Posterior cingulate gyrus (tissue), 11 donors: ENCODE data around the gene IGLL5.
"Not testable (repeated sequence)": the region's sequence is repeated elsewhere in the genome, so short reads cannot be mapped to it uniquely, and the experiment has no call there.

Source experiments
- DNase-seq, 10 donors: peaks; one replicate each; pipeline versions ENCODE4 v3.0.0 to v3.0.0-alpha.2; 2020 to 2021; ENCODE audit warnings: mixed read lengths in 3 of 10
- intact Hi-C: fragments of 100-400 bp; cut with DNase I; formaldehyde crosslinking; loops from one replicate; pipeline ENCODE4 v1.15.1; 2023

IGLL5 gene

GRCh38 chr22:22910272-22911240, 22.9 kb downstream of the IGLL5 start:
- intact Hi-C loops = no loop called here

GRCh38 chr22:22911327-22912134, 23.9 kb downstream of the IGLL5 start:
- peak in 2 of 10 donors; percentile 30 to 50 for DNase-seq
- intact Hi-C loops = no loop called here

More at GRCh38 chr22:22910272-22911240, 22.9 kb downstream of the IGLL5 start:
- DNase-seq = peak in 2 of 10 donors; percentile 49 to 62

GRCh38 chr22:22912135-22912987, 24.7 kb downstream of the IGLL5 start:
- DNase-seq = peak in 2 of 10 donors; percentile 27 to 59
- intact Hi-C loops = no loop called here

- intact Hi-C loops = no loop called here
- no peak for DNase-seq
These were observed 25.3 kb downstream of the IGLL5 start for GRCh38 chr22:22912988-22913253.

DNA sequence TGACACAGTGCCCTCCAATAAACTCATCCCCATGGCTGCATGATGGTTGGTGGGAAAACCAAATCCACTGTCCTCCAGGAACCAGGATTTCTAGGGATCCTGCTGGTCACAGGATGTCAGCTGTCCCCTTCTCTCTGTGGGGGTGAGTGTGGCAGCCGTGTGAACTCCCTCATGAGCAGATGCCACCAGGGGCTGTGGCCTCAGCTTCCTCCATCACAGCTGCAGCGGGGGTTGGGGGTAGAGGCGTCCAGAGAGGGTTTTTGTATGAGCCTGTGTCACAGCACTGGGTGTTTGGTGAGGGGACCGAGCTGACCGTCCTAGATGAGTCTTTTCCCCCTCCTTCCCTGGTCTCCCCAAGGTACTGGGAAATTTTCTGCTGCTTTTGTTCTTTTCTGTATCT, 26.4 kb downstream of the IGLL5 start:
- intact Hi-C loops = no loop called here
- peak in 2 of 10 donors; percentile 42 to 67 for DNase-seq

- intact Hi-C loops = no loop called here
- DNase-seq = peak in 2 of 10 donors; percentile 38 to 53
These were observed 27.4 kb downstream of the IGLL5 start for GRCh38 chr22:22914726-22915669.

DNA sequence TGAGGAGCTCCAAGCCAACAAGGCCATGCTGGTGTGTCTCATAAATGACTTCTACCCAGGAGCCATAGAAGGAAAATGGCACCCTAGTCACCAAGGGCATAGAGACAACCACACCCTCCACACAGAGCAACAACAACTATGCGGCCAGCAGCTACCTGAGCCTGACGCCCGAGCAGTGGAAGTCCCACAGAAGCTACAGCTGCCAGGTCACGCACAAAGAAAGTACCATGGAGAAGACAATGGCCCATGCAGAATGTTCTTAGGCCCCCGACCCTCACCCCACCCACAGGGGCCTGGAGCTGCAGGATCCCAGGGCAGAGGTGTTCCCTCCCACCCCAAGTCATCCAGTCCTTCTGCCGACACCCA, 28.0 kb downstream of the IGLL5 start:
- peak in 2 of 10 donors; percentile 12 to 16 for DNase-seq
- intact Hi-C loops = no loop called here

DNA sequence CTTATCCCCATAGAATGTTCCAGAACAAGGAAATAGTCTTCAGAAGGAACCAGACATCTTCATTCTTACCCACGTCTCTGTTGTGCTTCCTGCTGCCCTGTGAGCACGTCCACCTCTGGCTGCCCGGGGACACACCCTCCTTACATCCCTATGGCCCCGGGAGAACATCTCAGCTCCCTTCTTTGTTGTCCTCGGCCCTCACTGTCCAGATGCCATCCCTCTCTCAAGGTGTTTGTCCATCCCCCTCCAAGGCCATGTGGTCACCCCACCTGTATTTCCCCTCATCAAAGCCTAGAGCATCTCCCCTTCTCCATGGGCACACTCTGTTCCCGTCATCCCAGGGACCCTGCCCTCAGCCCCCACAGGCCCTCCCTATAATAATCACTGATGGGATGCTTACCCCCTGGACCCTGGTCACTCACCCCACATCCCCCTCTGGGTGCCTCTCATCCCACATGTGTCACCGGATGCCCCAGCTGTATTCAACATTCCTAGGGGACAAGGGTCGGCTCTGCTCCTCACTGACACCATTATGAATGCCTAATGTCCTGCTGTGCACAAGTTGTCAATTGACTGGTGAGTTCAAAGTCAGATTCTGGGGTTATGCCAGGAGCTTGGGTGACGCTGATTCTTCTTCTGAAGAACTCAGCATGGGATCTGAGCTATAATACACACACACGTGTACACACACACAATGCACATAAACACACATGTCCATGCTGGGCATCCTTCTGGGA, 28.8 kb downstream of the IGLL5 start:
- intact Hi-C loops = no loop called here
- peak in 2 of 10 donors; percentile 29 to 36 for DNase-seq

DNA sequence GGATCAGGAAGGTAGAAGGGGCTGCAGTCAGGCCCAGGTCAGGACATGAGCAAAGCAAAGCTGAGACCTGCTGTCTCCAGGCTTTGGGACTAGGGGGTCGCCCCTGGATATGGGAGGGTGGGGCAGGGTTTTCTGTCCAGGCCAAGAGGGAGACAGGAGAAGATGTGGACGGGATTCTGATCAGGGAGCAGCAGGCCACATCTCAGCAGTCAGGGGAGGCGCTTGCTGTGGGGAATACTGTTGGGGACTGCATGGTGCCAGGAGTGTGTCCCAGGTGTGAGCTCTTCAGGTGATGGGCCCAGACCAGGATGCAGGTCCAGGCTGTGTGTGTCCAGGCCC, 29.3 kb downstream of the IGLL5 start:
- intact Hi-C loops = no loop called here
- no peak for DNase-seq

- intact Hi-C loops = no loop called here
- DNase-seq = no peak
These were observed 29.8 kb downstream of the IGLL5 start for GRCh38 chr22:22917377-22917776.

- intact Hi-C loops = no loop called here
- no peak for DNase-seq
These were observed 30.8 kb downstream of the IGLL5 start for GRCh38 chr22:22918297-22918965.

GRCh38 chr22:22919041-22919440, 31.4 kb downstream of the IGLL5 start:
- intact Hi-C loops = no loop called here
- no peak for DNase-seq

- intact Hi-C loops = no loop called here
- no peak for DNase-seq
These were observed 32.6 kb downstream of the IGLL5 start for GRCh38 chr22:22920104-22920654.

GRCh38 chr22:22920910-22921550, 33.4 kb downstream of the IGLL5 start:
- DNase-seq = peak in 1 of 10 donors; percentile 59
- intact Hi-C loops = no loop called here

DNA sequence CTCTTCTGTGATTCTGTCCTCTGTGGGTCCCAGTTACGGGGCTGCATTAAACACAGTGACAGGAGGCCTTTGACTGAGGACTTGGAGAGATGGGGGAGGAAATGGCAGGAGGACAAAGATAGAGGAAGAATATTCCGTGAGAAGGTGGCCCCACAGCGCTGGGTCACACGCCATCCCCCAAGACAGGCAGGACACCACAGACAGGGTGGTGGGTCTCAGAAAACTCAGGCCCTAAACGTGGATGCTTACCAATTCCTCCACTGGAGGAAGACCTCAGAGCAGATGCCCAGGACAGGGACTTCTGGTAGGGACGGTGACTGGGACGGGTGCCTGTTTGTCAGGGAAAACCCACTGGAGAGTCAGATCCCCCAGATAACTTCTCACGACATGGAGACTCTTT, 34.0 kb downstream of the IGLL5 start:
- DNase-seq = no peak
- intact Hi-C loops = no loop called here

DNA sequence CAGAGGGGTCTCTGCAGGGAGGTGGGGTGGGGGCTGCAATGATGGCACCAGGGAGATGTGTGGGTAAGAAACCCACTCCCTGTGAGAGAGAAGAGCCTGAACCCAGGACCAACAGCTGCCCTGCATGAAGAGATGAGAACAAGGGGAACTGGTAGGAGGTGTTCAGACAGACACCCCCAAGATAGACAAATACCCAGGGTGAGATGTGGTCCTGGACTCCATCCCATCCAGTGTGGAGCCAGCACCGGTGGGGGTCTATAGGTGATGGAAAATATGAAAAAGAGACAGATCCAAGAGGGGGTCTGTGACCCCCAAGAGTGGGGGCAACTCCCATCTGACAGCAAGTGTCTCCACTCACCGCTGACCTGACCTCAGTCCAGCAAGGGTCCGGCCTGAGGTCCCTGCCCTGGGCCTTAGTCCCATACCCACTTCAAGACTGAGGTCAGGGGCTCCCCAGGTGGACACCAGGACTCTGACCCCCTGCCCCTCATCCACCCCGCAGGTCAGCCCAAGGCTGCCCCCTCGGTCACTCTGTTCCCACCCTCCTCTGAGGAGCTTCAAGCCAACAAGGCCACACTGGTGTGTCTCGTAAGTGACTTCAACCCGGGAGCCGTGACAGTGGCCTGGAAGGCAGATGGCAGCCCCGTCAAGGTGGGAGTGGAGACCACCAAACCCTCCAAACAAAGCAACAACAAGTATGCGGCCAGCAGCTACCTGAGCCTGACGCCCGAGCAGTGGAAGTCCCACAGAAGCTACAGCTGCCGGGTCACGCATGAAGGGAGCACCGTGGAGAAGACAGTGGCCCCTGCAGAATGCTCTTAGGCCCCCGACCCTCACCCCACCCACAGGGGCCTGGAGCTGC, 34.7 kb downstream of the IGLL5 start:
- DNase-seq = peak in 2 of 10 donors; percentile 14 to 67
- intact Hi-C loops = not testable (repeated sequence)

DNA sequence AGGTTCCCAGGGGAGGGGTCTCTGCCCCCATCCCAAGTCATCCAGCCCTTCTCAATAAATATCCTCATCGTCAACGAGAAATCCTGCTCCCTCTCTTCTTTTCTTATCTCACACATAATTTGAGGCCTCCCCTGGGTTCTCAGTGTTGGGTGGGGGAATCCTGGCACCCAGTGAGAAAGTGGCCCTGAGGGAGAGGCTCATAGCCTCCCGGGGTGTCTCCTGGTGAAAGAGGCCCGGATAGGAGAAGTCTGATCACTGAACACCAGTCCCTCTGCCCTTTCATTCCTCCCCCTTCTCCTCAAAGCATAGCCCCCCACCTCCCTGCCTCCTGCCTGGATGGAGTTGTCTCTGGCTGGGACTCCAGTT, 35.3 kb downstream of the IGLL5 start:
- intact Hi-C loops = no loop called here
- peak in 1 of 10 donors; percentile 38 for DNase-seq
